ENCODE measurements around the gene COL18A1. TPM values are rescaled to one million over a fixed set of nuclear protein-coding genes. Genes with fewer than 3 reads are reported as not detected.
A peak's percentile ranks its signal among the peaks of the same experiment; 100 is the strongest.

COL18A1 gene
- total RNA-seq, 1 donor from 2014 or later, result 61.1 TPM

DNA sequence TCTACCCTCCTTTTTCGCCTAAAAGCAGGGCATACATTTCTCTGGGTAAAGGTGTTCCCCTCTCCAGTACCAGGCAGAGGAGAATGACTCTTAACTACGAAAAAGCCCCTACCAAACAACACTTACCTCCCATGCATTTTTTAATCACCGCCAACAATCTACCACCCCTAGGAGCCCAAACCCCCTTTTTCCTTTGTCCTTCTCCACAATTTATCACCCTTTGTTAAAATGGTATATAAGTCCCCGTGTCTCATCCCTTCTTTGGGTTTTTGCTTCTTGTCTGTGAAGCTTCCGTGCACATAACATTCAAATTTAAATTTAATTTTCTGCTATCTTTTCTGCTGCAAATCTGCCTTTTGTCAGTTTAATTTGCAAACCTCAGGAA, 27.6 kb upstream of the COL18A1 start:
- H3K4me1 Mint-ChIP-seq (ENCODE audit: unreplicated experiment), result peaks cover 15% of the 10 kb centered on the region
- TF ChIP-seq, protein P1, sequence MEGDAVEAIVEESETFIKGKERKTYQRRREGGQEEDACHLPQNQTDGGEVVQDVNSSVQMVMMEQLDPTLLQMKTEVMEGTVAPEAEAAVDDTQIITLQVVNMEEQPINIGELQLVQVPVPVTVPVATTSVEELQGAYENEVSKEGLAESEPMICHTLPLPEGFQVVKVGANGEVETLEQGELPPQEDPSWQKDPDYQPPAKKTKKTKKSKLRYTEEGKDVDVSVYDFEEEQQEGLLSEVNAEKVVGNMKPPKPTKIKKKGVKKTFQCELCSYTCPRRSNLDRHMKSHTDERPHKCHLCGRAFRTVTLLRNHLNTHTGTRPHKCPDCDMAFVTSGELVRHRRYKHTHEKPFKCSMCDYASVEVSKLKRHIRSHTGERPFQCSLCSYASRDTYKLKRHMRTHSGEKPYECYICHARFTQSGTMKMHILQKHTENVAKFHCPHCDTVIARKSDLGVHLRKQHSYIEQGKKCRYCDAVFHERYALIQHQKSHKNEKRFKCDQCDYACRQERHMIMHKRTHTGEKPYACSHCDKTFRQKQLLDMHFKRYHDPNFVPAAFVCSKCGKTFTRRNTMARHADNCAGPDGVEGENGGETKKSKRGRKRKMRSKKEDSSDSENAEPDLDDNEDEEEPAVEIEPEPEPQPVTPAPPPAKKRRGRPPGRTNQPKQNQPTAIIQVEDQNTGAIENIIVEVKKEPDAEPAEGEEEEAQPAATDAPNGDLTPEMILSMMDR (IDR thresholded peaks at IDR 0.05; ENCODE audit: unreplicated experiment), result no peak
- no peak overlapping the region for H3K27ac Mint-ChIP-seq (ENCODE audit: unreplicated experiment)
- H3K9me3 Mint-ChIP-seq (ENCODE audit: unreplicated experiment), result no peaks in the 10 kb centered on the region
- no peak for DNase-seq (ENCODE audit: low spot score)
- H3K4me3 Mint-ChIP-seq (ENCODE audit: unreplicated experiment), result no peak overlapping the region
- H3K27me3 Mint-ChIP-seq (ENCODE audit: unreplicated experiment), result peaks cover 14% of the 10 kb centered on the region
- peaks cover 5% of the 10 kb centered on the region for H3K36me3 Mint-ChIP-seq (ENCODE audit: low read depth, unreplicated experiment)

DNA sequence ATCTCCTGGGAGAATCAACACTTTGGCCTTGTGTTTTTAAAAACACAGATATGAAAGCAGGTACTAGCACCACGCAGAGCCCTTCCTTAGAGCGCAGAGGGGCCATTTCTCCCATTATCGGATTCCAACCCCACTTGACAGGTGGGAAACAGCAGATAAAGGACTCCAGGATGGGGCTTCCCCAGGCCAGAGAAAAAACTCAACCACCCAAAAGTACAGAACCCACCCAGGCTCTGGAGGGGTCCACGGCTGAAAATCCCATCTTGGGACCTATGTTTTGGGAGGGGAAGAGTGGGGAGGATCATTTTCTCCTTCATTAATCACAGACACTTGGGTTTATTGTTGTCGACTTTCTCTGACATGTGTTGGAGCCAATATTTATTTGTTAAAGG, 27.1 kb upstream of the COL18A1 start:
- peaks cover 5% of the 10 kb centered on the region for H3K36me3 Mint-ChIP-seq (ENCODE audit: low read depth, unreplicated experiment)
- no peak overlapping the region for H3K4me3 Mint-ChIP-seq (ENCODE audit: unreplicated experiment)
- H3K9me3 Mint-ChIP-seq (ENCODE audit: unreplicated experiment), result no peaks in the 10 kb centered on the region
- H3K4me1 Mint-ChIP-seq (ENCODE audit: unreplicated experiment), result peaks cover 15% of the 10 kb centered on the region
- H3K27me3 Mint-ChIP-seq (ENCODE audit: unreplicated experiment), result peaks cover 15% of the 10 kb centered on the region
- H3K27ac Mint-ChIP-seq (ENCODE audit: unreplicated experiment), result no peak overlapping the region
- no peak for DNase-seq (ENCODE audit: low spot score)
- TF ChIP-seq, protein P1 (IDR thresholded peaks at IDR 0.05; ENCODE audit: unreplicated experiment), result no peak

DNA sequence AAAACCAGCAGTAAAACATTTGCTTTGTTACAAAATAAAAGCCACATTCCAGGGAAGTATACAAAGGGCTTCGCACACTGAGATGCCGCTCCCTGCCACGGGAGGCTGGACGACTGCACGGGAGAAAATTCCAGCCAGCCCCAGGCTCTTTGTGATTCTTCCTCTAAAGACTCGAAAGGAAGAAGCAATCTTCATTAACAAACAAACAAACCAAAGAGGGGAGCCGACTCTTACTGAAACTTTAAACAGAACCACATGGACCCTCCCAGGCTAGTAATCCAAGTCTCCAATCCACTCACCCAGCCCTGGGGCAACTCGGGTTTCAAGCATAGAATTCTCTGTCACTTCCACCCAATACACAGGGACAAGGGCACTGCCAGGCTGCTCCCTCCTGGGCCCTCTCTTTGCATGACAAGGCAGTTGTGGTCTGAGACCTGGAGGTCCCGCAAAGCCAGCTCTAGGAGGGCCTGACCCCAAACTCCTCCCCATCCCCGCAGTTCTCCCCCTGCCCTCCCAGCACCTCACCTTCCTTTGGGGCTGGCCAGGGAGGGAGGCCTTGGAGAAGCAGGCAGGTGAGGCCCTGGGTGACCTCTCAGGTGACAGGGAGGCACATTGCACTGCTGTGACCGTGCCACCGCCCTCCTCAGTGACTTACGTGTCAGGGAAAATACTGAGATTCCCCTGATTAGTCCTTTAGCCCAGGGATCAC, 26.6 kb upstream of the COL18A1 start:
- DNase-seq (ENCODE audit: low spot score), result no peak
- Mint-ChIP-seq H3K36me3 (ENCODE audit: low read depth, unreplicated experiment) (peaks cover 5% of the 10 kb centered on the region), H3K27me3 (ENCODE audit: unreplicated experiment) (peaks cover 15% of the 10 kb centered on the region), H3K4me3 (ENCODE audit: unreplicated experiment) (no peak overlapping the region), H3K27ac (ENCODE audit: unreplicated experiment) (no peak overlapping the region), H3K4me1 (ENCODE audit: unreplicated experiment) (peaks cover 15% of the 10 kb centered on the region), H3K9me3 (ENCODE audit: unreplicated experiment) (no peaks in the 10 kb centered on the region)
- TF ChIP-seq, protein P1 (IDR thresholded peaks at IDR 0.05; ENCODE audit: unreplicated experiment), result no peak

DNA sequence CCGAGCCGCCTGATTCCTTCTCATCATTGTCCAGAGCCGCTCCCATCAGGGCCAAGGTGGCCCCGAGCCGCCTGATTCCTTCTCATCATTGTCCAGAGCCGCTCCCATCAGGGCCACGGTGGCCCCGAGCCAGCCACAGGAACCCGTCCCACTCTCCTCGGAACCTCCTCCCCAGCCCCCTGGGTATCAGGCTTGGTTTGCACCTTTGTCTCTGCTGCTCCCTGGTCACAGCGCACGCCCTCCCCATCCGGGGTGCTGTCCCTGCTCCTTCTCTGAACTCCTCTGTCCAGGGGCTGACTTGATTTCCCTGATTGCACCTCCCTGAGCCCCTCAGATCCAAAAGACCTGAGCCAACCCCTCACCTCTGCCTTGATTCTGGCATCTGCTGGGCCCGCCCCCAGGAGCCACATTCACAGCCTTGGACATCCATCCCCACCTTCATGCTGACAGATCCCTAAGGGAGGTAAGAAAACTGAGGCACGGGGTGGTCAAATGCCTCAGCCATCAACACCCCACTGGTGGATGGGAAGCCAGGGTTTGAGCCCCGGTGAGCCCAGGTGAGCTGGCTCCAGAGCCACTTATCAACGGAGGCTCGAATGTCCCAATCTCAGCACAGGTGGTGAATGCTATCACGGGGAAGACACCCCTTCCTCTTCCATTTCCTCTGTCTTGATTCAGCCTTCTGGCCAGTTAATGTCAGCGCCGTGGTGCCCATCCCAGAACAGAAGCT, 25.6 kb upstream of the COL18A1 start:
- H3K36me3 Mint-ChIP-seq (ENCODE audit: low read depth, unreplicated experiment), result peaks cover 5% of the 10 kb centered on the region
- H3K4me3 Mint-ChIP-seq (ENCODE audit: unreplicated experiment), result peak overlapping the region; percentile 7
- H3K27ac Mint-ChIP-seq (ENCODE audit: unreplicated experiment), result no peak overlapping the region

More for the DNA sequence above, 25.6 kb upstream of the COL18A1 start:
- H3K9me3 Mint-ChIP-seq (ENCODE audit: unreplicated experiment), result no peaks in the 10 kb centered on the region
- DNase-seq (ENCODE audit: low spot score), result no peak
- H3K27me3 Mint-ChIP-seq (ENCODE audit: unreplicated experiment), result peaks cover 15% of the 10 kb centered on the region
- H3K4me1 Mint-ChIP-seq (ENCODE audit: unreplicated experiment), result peaks cover 15% of the 10 kb centered on the region
- TF ChIP-seq, protein P1 (IDR thresholded peaks at IDR 0.05; ENCODE audit: unreplicated experiment), result no peak

All from endothelial cell (in vitro differentiated cells).